Keratinocyte (primary cell): ENCODE measurements around the gene ZNF549. TPM values are rescaled to one million over a fixed set of nuclear protein-coding genes. Genes with fewer than 3 reads are reported as not detected.

Source experiments
- DNase-seq: peaks from one replicate; pipeline ENCODE4 v3.0.0-alpha.2; 2011; ENCODE audit warnings: low read depth, missing footprints, low spot score
- FAIRE-seq: peaks from 2 replicates; lab custom pipeline; 2011; peaks lifted over from hg19 to GRCh38; lab: Jason Lieb, UNC
- H2AFZ ChIP-seq: 2 replicates; pipeline ENCODE4 v1.6.0; 2012; ENCODE audit warnings: low read length, control low read depth, inconsistent platforms; ENCODE audit not compliant: control insufficient read depth
- H3K27ac ChIP-seq: 2 replicates; pipeline ENCODE4 v1.5.1; 2011; ENCODE audit warnings: low read length; ENCODE audit not compliant: control insufficient read depth, insufficient read depth
- H3K27me3 ChIP-seq: 3 replicates; pipeline ENCODE4 v1.6.0; 2011; ENCODE audit warnings: low read length; ENCODE audit not compliant: control insufficient read depth, insufficient read depth; ENCODE audit errors: extremely low read depth
- H3K36me3 ChIP-seq, 2 experiments: 2 replicates in 1 of 2; 3 replicates in 1 of 2; pipeline ENCODE4 v1.5.1; 2011; ENCODE audit warnings: low read length in 2 of 2, mild to moderate bottlenecking in 1 of 2; ENCODE audit not compliant: control insufficient read depth in 2 of 2, insufficient read depth in 2 of 2; ENCODE audit errors: extremely low read depth in 1 of 2
- H3K4me1 ChIP-seq: 3 replicates; pipeline ENCODE4 v1.5.1; 2011; ENCODE audit warnings: low read length; ENCODE audit not compliant: control insufficient read depth, insufficient read depth; ENCODE audit errors: extremely low read depth
- H3K4me2 ChIP-seq: 3 replicates; pipeline ENCODE4 v1.6.0; 2011; ENCODE audit warnings: low read depth, low read length; ENCODE audit not compliant: control insufficient read depth, insufficient read depth; ENCODE audit errors: extremely low read depth
- H3K4me3 ChIP-seq, 3 experiments: fragments of 200-600 bp in 1 of 3; sonication (generic) in 1 of 3; 2 replicates in 2 of 3; 3 replicates in 1 of 3; pipeline ENCODE4 v1.5.1; 2011 to 2016; ENCODE audit warnings: low read length in 3 of 3, mild to moderate bottlenecking in 3 of 3, control low read depth in 2 of 3, inconsistent platforms in 1 of 3, low read depth in 1 of 3, mixed read lengths in 1 of 3, mixed run types in 1 of 3, moderate library complexity in 1 of 3; ENCODE audit not compliant: control insufficient read depth in 2 of 3, insufficient read depth in 2 of 3; ENCODE audit errors: extremely low read depth in 1 of 3
- H3K79me2 ChIP-seq: 2 replicates; pipeline ENCODE4 v1.6.0; 2012; ENCODE audit warnings: low read length; ENCODE audit not compliant: control insufficient read depth, insufficient read depth
- H3K9ac ChIP-seq: 3 replicates; pipeline ENCODE4 v1.6.0; 2011; ENCODE audit warnings: low read length; ENCODE audit not compliant: control insufficient read depth, insufficient read depth; ENCODE audit errors: extremely low read depth
- H3K9me1 ChIP-seq: 3 replicates; pipeline ENCODE4 v1.6.0; 2011; ENCODE audit warnings: low read length; ENCODE audit not compliant: control insufficient read depth, insufficient read depth; ENCODE audit errors: extremely low read depth
- H3K9me3 ChIP-seq: 2 replicates; pipeline ENCODE4 v1.5.1; 2012; ENCODE audit warnings: low read depth, low read length; ENCODE audit not compliant: control insufficient read depth
- H4K20me1 ChIP-seq: 3 replicates; pipeline ENCODE4 v1.6.0; 2011; ENCODE audit warnings: low read length; ENCODE audit not compliant: control insufficient read depth, insufficient read depth; ENCODE audit errors: extremely low read depth
- CTCF ChIP-seq, 3 experiments: IDR thresholded peaks in 1 of 3; conservative IDR thresholded peaks in 1 of 3; optimal IDR thresholded peaks in 1 of 3; 2 replicates in 2 of 3; 3 replicates in 1 of 3; pipeline versions ENCODE3 to v1.5.1; 2011; ENCODE audit warnings: low read length in 3 of 3, mild to moderate bottlenecking in 3 of 3, moderate library complexity in 2 of 3, control low read depth in 1 of 3, inconsistent platforms in 1 of 3; ENCODE audit not compliant: insufficient read depth in 2 of 3; ENCODE audit errors: extremely low read depth in 1 of 3
- EZH2 ChIP-seq: IDR thresholded peaks from one replicate; pipeline ENCODE4 v1.6.1; 2012; ENCODE audit warnings: inconsistent platforms, mild to moderate bottlenecking, low read length, moderate library complexity
- dilution Hi-C: fragments of 300-500 bp; cut with MboI; formaldehyde crosslinking; loops from one replicate; pipeline ENCODE4 v1.7.0; 2020; ENCODE audit warnings: low sequenced_read_pairs; ENCODE audit not compliant: extremely low pct_ligation_motif_present
- polyA plus RNA-seq, 5 experiments: library from polyadenylated mRNA; depleted of rRNA in 3 of 5; stranded (reverse) in 3 of 5; stranded (forward) in 1 of 5; unstranded in 1 of 5; fragments of >200 nt; gene quantifications; 1 replicate in 1 of 5; 2 replicates in 3 of 5; 3 replicates in 1 of 5; pipeline versions ENCODE4 v1.2.1 to v1.2.3, GENCODE V29; 2011 to 2012; ENCODE audit warnings: missing spikeins in 2 of 5, low read depth in 1 of 5, low replicate concordance in 1 of 5

Gene ZNF549
- polyA plus RNA-seq, 1 donor (not counting 4 experiments of a cell fraction or from before 2014, with no cell fraction given) = 6.3 TPM

- DNase-seq (peak; percentile 88), FAIRE-seq (peak; percentile 97)
- H3K4me3 ChIP-seq = peak within 1 kb of the TSS; percentile 59 to 96 (median 84)
- H3K27me3 ChIP-seq = no peaks in the 10 kb centered on the region
- dilution Hi-C loops = no loop called here
- no peaks in the 10 kb centered on the region for H4K20me1 ChIP-seq
- H3K27ac ChIP-seq = peak within 1 kb of the TSS; percentile 66
- H3K4me2 ChIP-seq = peak within 1 kb of the TSS; percentile 92
- H3K79me2 ChIP-seq = peaks cover 19% of the 10 kb centered on the region
- TF ChIP-seq EZH2 = no peak
- peak in 1 of 3 experiments; percentile 47 for TF ChIP-seq CTCF (optimal IDR thresholded peaks at IDR 0.05 in 1 of 3, IDR thresholded peaks at IDR 0.05 in 1 of 3, conservative IDR thresholded peaks at IDR 0.05 in 1 of 3; ENCODE audit: extremely low read depth in 1 of 3, insufficient read depth in 2 of 3, low read length in 3 of 3)
- H3K9ac ChIP-seq = peak within 1 kb of the TSS; percentile 86
- peaks cover 15 to 25% of the 10 kb centered on the region in 2 experiments for H3K36me3 ChIP-seq
- H3K9me3 ChIP-seq = peaks cover 40% of the 10 kb centered on the region
- H3K4me1 ChIP-seq = peaks cover 12% of the 10 kb centered on the region
- peak within 1 kb of the TSS; percentile 89 for H2AFZ ChIP-seq
- H3K9me1 ChIP-seq = no peaks in the 10 kb centered on the region
Observed at GRCh38 chr19:57578487-57579205, 51.5 kb downstream of the ZNF549 start, which contains the start of gene ZNF416. TSS of gene ZNF416 (minus strand) at chr19:57578911. CDS start at chr19:57578704, 207 bp downstream.

- TF ChIP-seq CTCF (optimal IDR thresholded peaks at IDR 0.05 in 1 of 3, IDR thresholded peaks at IDR 0.05 in 1 of 3, conservative IDR thresholded peaks at IDR 0.05 in 1 of 3; ENCODE audit: extremely low read depth in 1 of 3, insufficient read depth in 2 of 3, low read length in 3 of 3) (no peak), EZH2 (no peak)
- Histone ChIP-seq H4K20me1 (no peaks in the 10 kb centered on the region), H3K79me2 (peaks cover 6% of the 10 kb centered on the region), H3K27me3 (no peaks in the 10 kb centered on the region), H3K9me1 (no peaks in the 10 kb centered on the region), H2AFZ (peak overlapping the region; percentile 93), H3K4me1 (peaks cover 20% of the 10 kb centered on the region), H3K9ac (no peak overlapping the region), H3K9me3 (peaks cover 12% of the 10 kb centered on the region), H3K36me3 (no peaks in the 10 kb centered on the region), H3K4me3 (peak overlapping the region in 1 of 3 experiments; percentile 73), H3K27ac (no peak overlapping the region), H3K4me2 (peak overlapping the region; percentile 85)
- no peak for FAIRE-seq
- dilution Hi-C loops = no loop called here
- DNase-seq = no peak
Observed at GRCh38 chr19:57583104-57583520, 56.0 kb downstream of the ZNF549 start.
